Activated gamma-delta T cell treated with anti-CD3 and anti-CD28 coated beads, Interleukin-2, amount 50 U/mL, for 16 hours (primary cell): ENCODE results near the gene RSPO1.
A peak's percentile ranks its signal among the peaks of the same experiment; 100 is the strongest.
"Not testable (repeated sequence)": the region's sequence is repeated elsewhere in the genome, so short reads cannot be mapped to it uniquely, and the experiment has no call there.

Source experiments
- DNase-seq: peaks from one replicate; pipeline ENCODE4 v3.0.0-alpha.2; 2020; ENCODE audit warnings: low read depth

Gene RSPO1

DNA sequence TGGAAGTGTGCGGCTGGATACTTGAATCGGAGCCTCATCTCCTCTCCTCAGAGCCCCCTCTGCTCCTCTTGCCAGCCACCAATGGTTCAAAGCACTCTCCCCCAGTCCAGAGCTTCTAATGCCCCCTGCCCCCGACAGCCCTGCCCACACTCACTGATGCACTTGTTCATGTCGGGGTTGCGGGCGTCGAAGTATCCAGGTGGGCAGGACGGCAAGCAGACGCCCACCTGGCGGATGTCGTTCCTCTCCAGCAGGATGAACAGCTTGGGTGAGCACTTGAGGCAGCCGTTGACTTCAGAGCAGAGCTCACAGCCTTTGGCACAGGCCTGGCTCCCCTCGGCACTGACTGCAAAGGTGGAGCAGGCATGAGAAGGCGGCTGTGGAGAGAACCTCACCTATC, 18.4 kb downstream of the RSPO1 start:
- DNase-seq = no peak

GRCh38 chr1:37614105-37614504, 20.6 kb downstream of the RSPO1 start:
- no peak for DNase-seq

GRCh38 chr1:37612186-37612585, 22.5 kb downstream of the RSPO1 start:
- no peak for DNase-seq

- no peak for DNase-seq
Observed at GRCh38 chr1:37609994-37610393, 24.7 kb downstream of the RSPO1 start.

DNA sequence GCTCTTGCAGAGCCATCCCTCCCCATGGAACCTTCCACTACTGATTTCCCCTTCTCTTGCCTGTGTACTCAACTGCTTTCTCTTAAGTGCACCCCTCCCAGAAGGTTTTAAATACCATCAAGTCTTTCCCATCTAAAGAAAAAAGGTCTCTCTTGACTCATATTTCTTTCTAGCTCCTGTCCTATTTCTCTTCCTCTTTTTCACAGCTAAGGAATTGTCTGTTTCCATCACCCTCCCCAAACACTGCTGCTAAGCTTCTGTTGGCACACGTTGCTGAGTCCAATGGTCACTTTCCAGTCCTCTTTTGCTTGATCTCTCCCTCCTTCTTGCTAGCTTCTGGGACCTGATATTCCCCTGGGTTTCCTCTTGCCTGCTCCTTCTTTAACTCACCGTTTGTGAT, 25.7 kb downstream of the RSPO1 start:
- no peak for DNase-seq

DNA sequence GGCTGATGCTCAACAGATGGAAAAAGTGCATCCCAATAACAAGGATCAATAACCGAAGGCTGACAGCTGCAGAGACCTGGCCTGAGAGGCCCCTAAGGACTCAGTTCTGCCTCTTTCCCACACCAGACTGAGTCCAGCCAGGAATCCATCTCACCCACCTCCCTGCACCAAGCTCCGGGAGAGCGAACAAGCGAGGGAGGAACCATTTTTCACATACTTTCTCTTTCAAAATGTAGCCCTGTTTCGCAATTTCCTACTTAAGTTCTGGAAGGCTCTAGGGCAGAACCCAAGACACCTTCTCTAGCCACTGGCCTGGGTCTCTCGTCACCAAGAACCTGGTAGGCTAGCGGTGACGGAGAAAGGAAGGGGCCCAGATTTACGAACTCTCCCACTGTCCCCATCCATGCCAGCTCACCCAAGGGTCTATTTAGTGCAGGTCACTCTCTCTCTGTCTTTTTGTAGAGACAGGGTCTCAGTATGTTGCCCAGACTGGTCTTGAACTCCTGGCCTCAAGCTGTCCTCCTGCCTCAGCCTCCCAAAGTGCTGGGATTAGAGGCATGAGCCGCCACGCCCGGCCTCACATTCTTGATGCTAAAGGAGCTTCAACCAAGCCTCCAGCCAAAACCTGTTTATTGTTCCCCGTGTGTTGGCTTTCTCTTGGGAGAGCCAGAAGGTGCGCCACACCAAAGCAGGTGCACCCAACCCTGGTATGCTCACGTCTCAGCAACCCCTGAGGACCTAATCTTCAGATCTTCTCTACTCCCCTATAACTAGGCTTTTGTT, 28.0 kb downstream of the RSPO1 start:
- no peak for DNase-seq

GRCh38 chr1:37605806-37606474, 28.8 kb downstream of the RSPO1 start:
- DNase-seq = no peak

DNA sequence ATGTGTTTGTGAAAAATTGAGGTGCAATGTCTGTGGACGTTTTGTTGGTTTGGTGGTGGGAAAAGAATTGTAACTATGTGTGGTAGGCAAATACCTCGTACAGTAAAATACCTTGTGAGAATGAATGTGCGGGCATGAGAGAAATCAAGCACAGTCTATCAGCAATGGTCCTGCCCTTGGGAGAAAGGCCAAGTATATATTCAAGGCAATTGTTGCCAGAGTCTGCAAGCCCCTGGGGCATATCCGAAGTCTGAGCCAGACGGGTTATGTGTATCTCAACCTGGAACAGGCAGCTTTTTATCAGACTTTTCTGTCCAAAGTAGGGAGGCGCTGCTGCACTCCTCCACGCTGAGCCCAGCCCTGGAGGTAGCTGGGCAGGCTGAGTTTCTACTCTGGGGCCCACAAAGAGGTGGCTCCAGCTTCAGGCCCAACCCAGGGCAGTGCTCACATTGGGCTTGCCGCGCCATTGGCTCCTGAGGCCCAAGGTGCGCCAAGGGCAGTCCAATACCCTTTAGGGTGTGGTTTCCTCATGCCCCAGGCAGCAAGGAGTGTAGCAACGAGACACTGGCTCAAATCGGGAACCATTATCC, 29.5 kb downstream of the RSPO1 start:
- DNase-seq = no peak

DNA sequence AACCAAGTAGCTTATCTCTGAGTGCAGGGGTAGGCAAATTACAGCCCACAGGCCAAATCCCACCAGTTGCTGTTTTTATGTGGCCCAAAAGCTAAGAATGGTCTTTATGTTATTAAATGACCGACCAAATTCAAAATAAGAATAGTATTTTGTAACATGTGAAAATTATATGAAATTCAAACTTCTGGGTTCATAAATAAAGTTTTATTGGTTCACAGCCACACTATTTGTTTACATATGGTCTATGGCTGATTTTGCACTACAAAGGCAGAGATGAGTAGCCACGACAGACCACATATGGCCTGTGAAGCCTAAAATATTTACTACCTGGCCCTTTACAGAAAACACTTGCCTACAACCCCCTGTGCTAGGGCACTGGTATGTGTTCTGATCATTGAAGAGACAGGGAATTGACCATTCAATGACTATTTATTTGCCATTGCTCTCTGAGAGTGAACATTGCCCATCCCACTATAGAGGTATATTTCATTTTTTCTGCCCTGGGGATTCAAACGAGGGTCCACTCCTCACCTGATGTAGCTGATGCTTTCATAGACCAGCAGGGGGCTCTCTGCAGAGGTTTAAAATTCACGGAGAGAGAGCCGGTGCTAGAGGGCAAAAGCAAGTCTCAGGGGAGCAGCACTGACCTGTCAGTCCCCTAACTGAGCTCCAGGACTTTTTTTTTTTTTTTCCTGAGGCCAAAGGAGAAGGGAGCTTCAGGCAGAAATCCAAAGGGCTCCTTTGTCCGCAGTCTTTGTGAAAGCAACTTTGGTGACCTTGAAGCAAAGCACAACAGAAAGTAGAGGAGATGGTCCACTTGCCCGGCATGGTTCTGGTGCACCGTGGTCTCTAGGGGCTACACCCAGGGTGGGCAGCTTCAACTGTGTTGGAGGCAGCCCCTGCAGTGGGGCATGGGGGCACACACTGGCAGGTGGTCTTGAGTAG, 31.7 kb downstream of the RSPO1 start:
- DNase-seq = peak; percentile 7

DNA sequence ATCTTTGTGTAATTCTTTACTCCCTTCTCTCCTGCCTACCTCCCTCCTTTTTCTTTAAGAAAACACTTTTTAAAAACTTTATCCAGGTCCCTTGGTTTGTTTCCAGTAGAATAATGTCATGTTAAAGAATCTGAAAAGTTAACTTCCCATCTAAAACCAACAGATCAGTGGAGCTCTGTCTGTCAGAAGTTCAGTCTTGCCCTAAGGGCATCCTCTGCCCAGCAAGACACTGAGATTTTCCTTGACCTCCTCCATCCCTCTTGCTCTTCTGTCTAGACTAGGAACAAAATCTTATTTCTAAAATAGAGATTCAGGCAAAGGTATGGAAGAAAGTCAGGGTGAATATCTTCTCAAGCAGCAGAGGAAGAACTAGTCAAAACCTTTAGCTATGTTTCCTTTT, 33.3 kb downstream of the RSPO1 start:
- no peak for DNase-seq

- no peak for DNase-seq
Observed at GRCh38 chr1:37599940-37600339, 34.8 kb downstream of the RSPO1 start.

GRCh38 chr1:37596182-37596667, 38.5 kb downstream of the RSPO1 start:
- DNase-seq = no peak

DNA sequence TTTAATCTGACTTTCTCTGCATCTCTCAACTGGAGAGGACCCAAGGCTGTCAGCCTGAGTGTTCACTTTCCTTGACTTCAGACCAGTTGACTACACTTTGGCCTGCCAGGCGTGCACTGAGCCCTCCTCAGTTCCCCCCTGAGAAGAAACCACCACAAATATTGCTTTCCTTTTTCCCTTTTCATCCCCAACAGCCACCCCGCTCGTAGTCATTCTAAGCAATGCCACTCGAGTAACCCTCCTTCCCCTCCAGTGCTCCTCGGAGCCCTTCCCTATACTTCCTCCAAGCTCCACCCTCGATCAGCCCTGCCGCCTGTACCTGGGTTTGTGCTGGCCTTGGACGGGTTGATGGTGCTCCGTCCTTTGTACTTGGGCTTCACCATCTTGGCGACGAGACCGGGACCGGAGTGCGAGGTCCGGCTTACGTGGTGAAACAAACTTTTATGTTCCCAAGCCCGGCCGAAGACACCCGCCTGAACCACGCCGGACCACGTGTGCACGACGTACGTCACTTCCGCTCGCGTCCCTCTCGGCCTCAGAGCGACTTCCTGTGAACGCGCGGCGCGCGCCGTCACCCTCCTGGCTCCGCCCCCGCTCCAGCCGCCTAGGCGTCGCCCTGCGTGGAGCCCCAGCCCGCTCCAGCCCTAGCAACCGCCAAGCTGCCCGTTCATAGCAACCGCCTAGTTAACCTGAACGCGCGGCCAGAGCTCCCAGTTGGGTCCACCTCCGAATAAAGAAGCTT, 39.1 kb downstream of the RSPO1 start, which contains the start of gene GNL2:
Gene GNL2 (minus strand): TSS at position 498 of the 742 bp plus-strand sequence. CDS start 115 bp downstream, at position 383.
- peak; percentile 91 for DNase-seq

DNA sequence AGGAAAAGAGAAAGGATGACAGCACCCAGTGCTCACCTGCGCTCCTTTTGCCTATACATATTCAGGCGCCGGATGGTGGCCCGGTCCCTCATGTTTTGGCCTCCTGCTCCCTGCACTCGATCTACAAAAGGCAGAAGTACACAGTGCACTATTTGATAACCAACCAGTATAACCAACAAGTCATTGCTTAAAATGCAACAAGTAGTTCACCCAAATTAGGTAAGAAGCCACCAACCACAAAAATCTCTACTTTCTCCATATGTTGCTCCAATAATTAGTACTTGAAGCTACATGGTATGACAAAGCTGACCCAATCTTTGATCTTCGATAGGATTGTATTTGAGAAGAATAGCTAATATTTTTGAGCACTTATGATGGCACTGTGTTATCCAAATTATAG, 41.0 kb downstream of the RSPO1 start:
- no peak for DNase-seq

GRCh38 chr1:37588939-37589338, 45.8 kb downstream of the RSPO1 start:
- no peak for DNase-seq

DNA sequence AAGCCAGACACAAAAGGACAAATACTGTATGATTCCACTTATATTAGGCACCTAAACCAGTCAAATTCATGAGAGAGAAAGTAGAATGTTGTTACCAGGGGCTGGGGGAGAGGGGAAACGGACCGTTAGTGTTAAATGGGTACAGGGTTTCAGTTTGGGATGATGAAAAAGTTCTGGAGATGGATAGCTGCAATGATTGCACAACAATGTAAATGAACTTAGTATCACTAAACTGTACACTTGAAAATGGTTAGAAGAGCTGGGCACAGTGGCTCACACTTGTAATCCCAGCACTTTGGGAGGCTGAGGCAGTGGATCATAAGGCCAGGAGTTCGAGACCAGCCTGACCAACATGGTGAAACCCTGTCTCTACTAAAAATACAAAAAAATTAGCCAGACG, 50.1 kb downstream of the RSPO1 start:
- DNase-seq = not testable (repeated sequence)

DNA sequence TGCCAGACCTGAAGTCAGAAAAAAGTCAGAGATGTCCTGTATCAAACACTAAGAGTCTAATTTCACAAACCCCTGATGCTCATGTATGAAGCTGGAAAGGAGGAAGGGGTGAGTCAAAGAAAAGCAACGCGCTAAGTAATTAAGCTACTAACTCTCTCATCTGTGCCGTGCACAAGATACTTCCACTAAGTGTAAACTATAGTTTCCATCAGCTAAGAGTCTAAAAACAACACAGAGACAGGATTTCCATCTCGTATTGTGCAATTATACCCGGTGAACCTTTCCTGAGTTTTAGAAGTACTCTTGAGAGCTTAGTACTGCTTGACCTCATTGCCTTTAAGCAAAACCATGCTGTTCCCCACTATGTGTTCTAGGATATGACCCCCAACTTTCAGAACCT, 59.0 kb downstream of the RSPO1 start:
- no peak for DNase-seq

DNA sequence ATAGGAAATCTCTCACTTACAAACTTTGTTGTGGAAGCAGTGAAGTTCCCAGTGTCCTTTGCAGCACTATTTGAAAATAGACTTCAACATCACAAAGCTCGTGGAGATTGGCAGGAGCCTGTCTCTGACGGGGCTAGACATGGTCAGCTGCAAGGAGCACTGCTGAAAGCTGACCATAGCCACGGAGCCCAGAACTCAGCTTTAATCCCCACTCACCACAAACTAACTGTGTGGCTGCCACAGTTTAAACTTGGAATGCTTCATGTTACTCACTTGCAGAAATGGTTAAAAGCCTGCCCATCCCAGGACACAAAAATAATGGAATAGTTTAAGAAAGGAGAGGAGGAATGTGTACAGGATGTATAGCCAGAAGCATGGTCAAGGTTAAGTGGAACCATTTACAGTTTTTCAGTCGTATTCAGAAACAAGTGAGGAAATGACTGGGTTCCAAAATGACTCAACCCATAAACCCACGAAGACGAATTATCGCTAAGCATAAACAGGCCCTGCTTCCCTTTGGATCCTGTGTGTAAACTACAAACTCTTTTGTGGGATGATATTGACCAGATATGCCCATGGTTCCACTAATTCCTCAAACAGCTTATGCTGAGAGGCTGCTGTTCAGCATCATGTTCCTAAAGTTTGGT, 59.7 kb downstream of the RSPO1 start:
- DNase-seq = no peak

DNA sequence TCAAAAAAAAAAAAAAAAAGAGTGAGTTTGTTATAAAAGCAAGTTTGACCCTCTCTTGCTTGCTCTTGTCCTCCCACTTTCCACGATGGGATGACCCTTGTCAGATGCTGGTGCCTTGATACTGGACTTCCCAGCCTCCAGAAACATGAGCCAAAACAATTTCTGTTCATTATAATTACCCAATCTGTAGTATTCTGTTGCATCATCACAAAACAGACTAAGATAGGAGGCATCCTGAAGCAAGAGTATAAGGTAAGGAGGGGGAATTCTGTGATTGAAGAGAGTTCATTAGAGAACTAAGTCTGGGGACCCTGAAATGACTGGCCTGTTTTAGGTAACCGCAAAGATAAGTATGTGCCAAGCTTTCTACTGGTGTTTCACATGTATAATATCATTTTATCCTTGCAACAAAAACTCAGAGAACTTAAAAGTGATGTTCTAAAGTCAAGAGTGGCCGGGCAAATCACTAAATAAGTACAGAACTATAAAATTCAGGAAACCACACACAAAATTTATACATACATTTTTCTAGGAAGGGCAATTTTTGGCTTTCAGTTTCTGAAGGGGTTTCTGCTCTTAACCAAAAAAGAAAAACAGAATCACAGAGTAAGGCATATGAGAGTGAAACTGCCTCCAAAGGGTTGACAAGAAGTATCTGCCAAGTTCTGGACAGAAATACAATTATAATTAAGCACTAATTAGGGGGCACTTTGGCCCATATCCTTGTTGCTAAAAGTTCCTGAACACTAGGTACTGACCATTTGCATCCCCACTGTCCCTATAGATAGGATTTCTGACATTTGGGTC, 64.0 kb downstream of the RSPO1 start:
- no peak for DNase-seq

DNA sequence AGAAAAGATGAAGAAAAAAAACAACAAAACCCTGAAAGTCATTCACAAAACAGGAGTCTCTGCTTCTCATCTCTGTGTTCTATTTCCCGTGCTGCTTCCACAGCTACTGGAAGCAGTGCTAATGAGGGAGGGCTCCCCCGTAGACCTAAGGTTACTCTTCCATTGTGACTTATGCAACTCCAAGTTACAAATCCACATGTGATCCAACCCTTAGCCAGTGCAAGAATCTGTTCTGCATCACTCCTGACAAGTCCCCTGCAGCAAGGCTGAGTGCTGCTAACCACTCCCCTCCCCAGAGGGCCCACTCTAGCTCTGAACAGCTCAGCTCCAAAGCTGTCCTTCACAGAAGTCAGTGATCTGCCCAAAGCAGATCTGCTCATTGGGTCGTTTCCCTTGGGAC, 67.7 kb downstream of the RSPO1 start:
- DNase-seq = no peak
